Stimulated activated CD4-positive, alpha-beta T cell treated with anti-CD3 and anti-CD28 coated beads, Interleukin-1b, Interleukin-23, amount 100 ng/mL, for 48 hours (primary cell): ENCODE measurements around the gene ATXN7L1.
"Not testable (repeated sequence)": the region's sequence is repeated elsewhere in the genome, so short reads cannot be mapped to it uniquely, and the experiment has no call there.

Source experiments
- DNase-seq: peaks from one replicate; pipeline ENCODE4 v3.0.0-alpha.2; 2020

Gene ATXN7L1

DNA sequence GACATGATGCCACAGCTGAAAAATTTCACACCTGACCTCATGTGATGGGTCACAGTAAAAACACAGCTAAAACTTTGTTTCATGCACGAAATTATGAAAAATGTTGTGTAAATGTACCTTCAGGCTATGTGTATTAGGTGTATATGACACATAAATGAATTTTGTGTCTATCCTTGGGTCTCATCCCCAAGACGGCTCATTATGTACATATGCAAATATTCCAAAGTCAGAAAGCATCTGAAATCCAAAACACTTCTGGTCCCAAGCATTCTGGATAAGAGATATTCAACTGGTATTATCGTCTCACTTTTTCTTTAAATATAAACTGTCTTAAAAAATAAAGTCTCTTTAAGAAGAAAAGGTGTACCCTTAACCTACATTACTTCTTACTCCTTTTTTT lies 145.4 kb downstream of the ATXN7L1 start:
- no peak for DNase-seq

DNA sequence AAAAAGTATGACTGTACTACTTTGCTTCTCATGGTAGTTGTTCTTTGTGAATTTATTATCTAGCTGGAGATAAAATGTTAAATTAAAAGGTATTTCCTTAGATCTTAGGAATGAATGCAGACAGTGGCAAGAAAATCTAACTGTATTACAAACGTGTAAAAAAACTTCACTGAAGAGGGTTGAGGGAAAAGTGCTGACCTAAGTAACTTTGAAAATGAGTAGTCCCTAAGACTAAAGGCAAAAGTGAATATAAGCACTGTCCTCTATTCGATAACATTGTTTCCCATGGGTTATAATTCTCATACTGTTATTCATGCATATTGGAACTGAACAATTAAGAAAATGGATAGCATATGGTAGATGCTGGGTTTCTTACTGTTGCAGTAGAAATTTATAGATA lies 148.4 kb downstream of the ATXN7L1 start:
- no peak for DNase-seq

DNA sequence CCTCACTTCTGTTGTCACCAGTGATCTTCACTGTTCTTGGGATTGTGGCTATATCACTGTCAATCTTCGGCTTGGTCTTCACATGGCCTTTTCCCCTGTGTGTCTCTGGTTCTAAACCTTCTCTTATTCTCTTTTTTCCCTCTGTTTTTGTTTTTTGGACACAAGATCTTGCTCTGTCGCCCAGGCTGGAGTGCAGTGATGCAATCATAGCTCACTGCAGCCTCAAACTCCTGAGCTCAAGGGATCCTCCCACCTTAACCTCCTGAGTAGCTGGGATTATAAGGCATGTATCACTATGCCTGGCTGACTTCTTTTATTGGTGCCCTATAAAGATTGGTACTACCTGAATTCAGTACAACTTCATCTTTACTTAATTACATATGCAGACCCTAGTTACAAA lies 151.7 kb downstream of the ATXN7L1 start:
- no peak for DNase-seq

DNA sequence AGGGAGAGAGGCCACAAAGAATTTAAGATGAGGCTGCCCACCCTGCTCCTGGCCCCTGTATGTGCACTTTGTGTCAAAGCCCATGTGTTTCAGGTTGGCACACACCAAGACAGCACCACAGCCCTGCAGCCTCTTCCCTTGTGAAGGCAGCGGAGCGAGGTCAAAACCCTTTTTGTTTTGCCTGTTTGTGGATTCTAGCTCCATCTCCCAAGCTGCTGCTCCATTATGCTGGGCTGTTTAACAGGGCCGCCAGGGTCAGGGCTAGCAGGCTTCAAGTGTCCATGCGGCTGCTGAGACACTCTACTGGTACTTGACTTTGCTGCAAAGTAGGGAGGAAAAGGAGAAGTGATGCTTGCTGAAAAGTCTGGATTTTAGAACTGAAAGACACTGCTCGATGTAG lies 152.8 kb downstream of the ATXN7L1 start:
- no peak for DNase-seq

DNA sequence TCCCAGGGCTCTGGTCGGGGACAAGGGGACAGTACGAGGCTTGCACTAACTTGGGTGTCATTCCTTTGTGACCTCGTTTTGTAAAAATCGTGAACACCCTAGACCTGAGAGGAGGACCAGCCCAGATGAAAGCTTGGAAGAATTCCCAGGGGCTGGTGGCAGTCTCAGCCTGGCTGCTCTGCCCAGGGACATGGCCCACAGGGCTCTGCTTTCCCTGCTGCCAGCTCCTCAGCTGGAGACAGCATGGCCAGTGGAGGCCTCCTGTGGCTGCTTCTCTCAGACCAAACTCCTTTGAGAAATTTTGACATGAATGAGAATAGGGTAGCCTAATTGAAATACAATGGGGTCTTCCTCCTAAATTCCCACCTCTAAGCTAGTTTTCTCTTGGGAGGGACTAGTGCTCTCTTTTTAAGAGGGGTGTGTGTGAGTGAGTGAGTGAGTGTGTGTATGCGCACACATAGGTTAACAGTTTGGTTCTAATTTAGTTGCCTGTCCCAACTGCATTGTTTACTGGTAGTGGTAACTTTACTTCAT lies 154.8 kb downstream of the ATXN7L1 start:
- no peak for DNase-seq

DNA sequence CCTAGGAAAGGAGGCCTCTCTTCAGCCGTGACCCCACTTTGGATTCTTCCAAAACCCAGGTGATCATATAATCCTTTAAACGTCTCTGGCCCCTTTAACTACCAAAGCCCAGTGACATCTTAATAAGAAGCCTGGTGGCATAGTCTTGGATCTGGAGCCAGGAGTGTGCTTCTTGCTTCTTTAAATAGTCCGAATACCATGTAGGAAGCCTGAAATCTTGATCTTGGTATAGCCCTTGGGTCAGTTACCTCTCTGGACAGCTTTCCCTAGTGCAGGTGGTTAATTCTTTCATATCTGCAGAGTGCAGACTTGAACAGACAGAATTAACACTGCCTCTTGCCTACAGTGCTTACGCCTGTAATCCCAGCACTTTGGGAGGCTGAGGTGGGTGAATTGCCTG lies 156.5 kb downstream of the ATXN7L1 start:
- no peak for DNase-seq

DNA sequence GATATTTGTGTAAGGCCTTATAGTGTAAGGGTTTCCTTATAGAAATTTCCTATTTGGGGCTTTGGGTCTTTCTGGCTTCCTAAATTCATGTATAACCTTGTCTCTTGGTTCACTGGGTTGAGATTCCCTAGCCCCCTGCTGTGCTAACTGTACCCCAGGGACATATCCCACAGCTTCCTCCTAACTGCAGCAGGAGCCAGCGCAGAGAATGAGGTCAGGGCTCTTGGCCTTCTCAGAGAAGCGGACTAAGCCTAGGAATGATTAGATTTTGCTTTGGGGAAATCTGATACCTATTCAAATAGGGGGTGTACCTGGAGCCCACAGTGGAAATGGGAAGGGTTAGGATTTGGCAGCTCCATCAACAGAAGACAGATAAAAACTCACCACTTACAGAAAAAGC lies 157.0 kb downstream of the ATXN7L1 start:
- DNase-seq: no peak

DNA sequence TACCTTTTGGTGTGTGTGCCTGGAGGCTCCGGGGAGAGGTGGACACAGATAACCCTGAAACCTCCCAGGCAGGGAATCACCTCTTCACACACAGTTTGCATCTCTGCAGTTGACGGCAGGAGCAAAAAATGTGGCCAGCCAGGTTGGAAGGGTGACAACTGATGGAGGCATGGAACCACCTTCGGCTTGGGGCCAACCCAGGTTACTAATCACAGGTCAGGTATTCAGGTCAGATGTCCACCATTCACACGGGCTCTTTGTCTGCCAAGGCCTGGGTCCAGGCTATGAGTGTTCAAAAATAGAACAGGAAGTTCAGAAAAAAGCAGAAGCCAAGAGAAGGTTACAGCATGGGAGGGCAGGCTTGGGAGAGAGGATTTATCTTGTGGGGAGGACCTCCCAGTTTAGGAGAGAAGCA lies 157.9 kb downstream of the ATXN7L1 start:
- DNase-seq: no peak

DNA sequence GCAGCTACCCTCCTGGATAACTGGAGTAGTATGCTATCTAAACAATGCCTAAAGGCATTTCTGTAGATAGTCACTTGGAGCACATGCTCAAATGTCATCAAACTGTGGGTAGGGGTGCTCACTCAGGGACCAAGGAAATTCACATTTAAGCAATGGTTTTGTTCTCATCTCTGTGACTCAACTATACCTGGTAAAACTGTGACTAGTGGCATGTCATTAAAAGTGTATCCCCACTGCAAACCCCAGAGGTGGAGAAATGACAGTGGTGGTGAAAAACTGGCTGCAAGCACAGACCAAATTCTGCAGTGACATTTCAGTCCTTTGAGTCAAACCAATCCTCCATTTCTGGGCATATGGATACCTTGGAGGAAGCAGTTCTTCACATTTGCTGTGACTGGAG lies 160.9 kb downstream of the ATXN7L1 start:
- peak; percentile 60 for DNase-seq

DNA sequence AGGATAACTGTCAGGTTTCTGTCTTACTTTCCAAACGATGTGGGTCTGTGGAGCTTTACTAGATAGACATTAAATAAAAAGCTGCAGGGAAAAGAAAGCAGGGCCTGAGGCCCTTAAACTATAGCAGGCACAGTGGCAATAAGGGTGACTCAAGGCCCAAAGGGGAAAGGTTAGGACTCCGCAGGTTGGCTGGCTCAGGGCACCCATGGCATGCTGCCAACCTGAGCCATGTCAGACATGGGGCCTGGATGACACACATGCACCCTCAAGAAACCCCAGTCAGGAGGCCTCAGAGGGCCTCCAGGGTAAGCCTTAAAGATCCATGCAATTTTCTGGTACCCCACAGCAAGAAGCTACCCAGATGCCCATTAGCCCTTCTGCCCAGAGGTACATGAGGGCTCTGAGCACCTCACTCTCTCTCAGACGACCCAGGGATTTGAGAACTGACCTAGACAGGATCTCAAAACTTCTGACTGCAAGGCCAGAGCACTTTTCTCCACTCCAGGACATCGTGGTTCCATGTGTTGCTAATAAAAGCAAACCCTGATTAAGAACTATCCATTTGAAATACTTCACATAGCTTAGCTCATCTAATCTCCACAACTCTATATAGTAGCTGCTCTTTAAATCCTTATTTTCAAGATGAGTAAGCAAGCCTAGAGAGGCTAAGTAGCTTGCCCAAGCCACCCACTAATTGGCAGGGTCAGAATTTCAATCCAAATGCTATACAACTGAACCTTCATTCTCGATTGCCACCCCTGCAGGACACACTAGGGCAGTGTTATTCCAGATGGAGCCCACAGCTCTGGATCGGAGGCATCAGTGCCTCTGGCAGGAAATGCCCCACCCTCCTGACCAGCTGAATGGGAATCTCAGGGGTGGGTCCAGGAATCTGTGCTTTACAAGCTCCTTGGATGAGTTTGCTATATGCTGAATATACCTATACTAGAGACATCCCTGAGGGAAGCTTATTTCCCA lies 162.6 kb downstream of the ATXN7L1 start:
- DNase-seq: peak; percentile 25

DNA sequence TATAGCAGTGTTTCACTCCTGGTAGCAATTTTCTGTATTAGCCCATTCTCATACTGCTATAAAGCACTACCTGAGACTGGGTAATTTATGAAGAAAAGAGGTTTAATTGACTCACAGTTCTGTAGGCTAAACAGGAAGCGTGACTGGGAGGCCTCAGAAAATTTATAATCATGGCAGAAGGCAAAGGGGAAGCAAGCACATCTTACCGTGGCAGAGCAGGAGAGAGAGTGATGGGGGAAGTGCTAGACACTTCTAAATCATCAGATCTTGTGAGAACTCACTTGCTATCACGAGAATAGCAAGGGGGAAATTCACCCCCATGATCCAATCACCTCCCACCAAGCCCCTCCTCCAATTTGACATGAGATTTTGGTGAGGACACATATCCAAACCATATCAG lies 163.5 kb downstream of the ATXN7L1 start:
- no peak for DNase-seq

DNA sequence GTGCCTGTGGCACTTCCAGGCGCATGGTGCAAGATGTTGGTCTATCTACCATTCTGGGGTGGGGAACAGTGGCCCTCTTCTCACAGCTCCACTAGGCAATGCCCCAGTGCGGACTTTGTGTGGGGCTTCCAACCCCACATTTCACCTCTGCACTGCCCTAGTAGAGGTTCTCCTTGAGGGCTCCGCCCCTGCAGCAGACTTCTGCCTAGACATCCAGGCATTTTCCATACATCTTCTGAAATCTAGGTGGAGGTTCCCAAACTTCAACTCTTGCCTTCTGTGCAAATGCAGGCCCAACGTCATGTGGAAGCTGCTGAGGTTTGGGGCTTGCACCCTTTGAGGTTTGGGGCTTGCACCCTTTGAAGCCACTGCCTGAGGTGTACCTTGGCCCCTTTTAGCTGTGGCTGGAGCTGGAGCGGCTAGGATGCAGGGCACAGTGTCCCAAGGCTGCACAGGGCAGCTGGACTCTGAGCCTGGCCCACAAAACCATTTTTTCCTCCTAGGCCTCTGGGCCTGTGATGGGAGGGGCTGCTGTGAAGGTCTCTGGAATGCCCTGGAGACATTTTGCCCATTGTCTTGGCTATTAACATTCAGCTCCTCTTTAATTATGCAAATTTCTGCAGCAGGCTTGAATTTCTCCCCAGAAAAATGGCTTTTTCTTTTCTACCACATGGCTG lies 164.5 kb downstream of the ATXN7L1 start:
- no peak for DNase-seq

DNA sequence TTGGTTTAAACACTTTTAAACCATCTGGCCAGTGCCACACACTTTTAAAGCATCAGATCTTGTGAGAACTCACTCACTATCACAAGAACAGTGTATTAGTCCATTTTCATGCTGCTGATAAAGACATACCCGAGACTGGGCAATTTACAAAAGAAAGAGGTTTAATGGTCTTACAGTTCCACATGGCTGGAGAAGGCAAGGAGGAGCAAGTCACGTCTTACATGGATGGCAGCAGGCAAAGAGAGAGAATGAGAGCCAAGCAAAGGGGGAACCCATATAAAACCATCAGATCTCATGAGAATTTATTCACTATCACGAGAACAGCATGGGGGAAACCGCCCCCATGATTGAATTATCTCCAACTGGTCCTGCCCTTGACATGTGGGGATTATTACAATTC lies 165.7 kb downstream of the ATXN7L1 start:
- not testable (repeated sequence) for DNase-seq

DNA sequence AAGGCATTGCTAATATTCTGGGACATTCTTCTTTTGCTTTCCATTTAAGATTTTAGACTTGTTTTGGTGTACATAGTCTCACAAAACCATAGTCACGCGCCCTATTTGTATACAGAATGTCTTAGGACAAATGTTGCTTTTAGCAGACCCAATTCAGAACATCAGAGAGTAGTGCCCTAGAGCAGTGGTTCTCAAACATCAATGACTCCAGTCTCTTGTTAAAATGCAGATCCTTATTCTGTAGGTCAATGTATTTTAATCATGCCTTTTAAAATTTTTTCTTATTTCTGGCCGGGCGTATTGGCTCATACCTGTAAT lies 167.7 kb downstream of the ATXN7L1 start:
- DNase-seq: no peak

DNA sequence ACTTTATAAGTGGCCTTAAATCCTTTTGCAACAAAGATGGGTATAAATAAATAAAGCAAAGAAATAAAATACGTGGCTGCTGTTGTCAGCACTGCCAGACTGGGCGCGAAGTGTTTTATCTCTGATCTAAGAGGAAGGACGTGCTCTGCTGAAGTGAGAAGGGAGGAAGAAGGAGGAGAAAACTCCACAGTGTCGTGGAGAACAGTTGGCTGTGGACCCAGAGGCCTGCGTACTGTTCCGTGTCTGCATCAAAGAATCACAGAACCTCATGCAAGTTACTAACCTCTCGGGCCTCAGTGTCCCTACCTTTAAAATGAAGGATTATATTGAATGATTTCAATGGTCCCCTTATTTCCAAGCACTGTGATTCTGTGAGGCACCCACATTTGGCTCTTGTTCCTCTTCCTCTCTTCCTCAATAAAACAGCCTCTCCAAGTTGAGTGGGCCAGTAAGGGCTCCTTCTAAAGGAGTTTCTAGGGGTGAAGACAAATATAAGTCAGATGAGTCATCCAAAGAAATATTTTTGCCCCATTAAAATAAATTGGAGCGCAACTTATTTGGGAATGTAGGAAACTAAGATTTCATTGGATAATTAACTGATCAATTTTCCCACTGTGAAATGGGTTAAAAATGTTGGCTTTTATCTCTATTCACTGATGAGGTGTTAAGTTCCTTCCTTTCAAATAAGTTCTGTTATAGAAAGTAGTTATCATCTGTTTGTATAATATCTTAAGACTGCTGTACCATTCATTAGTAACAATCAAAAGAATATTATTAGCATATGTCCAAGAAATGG lies 168.2 kb downstream of the ATXN7L1 start:
- no peak for DNase-seq

DNA sequence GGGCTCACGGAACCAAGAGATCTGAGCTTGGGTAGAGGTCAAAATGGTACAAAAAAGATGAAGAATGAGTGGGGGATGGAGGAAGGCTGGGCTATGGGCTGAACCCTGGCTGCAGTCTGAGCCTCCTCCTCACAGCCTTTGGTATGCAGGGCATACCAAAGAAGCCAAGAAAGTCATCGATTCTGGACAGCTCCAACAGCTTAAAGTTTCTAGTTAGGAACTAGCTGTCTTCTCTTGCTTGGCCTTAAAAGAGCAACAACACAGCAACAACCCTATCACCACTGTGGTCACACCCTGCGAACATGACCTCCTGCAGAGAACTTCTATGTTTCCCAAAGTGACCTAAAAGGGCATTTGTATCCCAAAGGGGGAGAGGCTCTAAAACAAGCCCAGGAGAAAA lies 169.0 kb downstream of the ATXN7L1 start:
- DNase-seq: no peak

DNA sequence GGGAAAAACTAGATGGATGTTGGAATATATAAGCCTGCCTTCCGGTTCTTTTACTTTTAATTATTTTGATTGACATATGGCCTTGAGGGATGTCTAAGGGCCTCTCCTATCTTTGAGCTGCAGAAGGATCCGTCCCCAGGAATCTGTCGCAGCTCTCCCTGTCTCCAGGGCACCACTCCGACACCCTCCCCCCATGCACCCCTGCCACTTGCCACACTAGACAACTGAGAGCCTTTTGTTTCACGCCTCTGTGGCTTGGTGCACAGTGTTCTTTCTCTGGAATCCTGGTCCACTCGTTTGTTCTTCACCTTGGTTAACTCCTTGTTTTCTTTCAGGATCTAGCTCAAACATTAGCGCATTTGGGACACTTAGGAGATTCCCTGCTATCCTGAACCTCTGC lies 171.0 kb downstream of the ATXN7L1 start:
- DNase-seq: no peak

DNA sequence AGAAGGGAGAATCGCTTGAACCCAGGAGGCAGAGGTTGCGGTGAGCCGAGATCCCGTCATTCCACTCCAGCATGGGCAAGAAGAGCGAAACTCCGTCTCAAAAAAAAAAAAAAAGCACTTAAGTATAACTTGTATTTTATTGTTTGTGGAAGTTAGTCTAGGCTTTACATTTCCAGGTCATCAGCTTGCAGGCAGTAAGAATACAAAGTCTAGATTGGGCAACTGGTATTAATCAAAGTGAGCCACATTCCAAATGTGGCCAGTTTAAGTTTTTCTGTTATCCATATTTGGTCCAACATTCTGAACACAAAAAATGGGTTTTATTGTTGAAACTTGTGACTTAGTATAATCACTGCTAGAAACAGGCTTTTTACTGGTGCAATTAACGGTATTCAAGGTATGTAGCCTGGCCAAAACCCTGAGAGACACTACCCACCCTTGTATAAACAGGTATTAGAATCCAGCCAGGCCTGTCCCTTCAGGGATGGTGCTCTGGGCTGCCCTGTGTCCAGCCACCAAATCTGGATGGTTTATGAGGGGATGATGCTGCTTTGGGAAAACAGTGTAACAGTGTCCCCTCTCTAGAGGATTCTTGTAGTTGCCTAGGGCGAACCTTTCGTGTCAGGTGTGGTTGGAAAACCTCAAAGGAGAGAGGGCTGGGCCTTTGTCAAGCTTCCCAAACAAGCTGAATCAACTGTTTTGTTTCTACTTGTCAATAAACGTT lies 173.0 kb downstream of the ATXN7L1 start:
- no peak for DNase-seq

DNA sequence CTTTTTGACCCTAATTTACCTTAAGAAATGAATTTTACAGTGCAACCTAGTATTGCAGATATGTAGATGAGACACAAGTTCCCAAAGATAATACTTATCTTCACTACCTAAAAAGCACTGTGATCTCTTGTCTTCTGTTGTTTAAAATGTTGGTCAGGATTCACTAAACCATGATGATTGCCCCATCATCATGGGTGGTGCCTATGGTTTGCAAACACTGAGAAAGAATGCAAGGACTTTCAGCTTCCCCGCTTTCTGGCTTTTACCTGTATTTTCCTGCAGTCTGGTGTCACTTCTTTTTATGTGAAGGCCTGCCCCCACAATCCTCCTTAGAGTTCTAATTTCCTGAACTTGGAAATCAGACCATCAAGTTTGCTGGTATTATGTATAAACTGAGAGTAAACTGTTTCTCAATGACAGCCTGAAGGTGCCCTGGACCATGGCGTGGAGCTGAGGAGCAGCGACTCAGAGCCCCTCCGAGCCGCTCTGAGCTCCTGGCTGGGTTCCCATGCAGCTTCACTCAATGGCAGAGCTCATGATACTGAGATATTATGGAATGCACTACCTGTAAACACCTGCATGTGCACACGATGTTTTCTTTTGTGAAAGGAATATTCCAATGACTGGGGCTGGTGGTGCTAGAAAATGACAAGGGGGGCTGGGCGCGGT lies 176.7 kb downstream of the ATXN7L1 start:
- no peak for DNase-seq

DNA sequence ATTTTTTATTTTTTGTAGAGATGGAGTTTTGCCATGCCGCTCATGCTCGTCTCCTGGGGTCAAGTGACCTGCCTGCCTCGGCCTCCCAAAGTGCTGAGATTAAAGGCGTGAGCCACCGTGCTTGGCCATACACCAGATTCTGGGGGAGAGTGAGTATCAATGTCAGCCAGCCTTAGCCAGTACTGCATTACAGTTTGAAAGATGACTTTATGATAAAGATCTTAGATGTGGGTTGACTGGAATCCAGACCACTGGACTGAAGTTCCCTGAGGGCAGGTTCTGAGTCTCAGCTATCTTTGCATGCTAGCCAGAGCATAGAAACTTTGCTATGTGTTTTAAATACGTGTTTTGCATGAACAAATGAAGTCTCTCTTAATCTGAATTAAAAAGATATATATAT lies 177.9 kb downstream of the ATXN7L1 start:
- DNase-seq: no peak

DNA sequence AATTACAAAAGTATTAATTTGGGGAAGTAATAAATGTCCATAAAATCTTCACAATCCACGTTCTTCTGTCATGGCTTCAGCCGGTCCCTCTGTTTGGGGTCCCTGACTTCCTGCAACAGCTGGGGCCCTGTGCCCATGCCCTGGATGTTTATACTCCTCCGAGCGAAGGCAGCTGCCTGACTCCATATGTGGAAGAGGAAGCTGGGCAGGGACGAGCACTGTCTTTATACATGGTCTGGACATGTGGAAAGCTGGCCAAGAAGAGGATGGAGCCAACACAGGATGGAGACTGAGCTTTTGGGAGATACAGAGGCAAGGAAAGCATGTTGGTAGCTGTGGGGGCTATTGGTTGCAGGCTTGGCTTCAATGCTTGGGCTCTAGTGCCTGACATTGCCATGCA lies 178.6 kb downstream of the ATXN7L1 start:
- no peak for DNase-seq

DNA sequence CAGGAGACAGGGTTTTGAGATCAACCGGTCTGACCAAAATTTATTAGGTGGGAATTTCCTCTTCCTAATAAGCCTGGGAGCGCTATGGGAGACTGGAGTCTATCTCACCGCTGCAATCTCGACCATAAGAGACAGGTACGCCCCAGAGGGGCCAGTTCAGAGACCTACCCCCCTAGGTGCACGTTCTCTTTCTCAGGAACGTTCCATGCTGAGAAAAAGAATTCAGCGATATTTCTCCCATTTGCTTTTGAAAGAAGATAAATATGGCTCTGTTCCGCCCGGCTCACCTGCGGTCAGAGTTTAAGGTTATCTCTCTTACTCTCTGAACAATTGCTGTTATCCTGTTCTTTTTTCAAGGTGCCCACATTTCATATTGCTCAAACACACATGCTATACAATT lies 179.2 kb downstream of the ATXN7L1 start:
- DNase-seq: not testable (repeated sequence)
